ENCODE measurements around the gene ADAM19.

Gene ADAM19

DNA sequence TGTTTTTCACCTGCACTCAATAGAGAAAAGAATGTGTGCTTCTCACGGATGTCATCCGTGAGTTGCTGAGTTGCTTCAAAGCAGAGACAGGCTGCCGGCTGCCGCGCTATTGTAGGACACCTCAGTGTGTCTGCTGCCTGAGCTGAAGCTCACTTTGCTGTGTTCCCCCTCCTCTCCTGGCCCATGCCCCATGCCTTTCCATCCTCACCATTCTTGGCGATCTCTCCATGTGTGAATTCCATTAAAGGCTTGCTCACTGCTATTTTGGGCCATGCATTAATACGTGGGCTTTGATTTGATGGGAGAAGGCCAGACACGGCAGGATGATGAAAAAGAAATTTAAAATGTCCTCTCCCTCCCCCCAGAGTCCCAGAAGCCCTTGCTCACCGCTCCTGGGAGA lies 14.5 kb downstream of the ADAM19 start:
- no peak for DNase-seq

GRCh38 chr5:157559301-157559700 lies 16.3 kb downstream of the ADAM19 start:
- DNase-seq: no peak

- no peak for DNase-seq
Observed at GRCh38 chr5:157558681-157559080, 16.9 kb downstream of the ADAM19 start.

- DNase-seq: no peak
Observed at GRCh38 chr5:157558041-157558595, 17.5 kb downstream of the ADAM19 start.

DNA sequence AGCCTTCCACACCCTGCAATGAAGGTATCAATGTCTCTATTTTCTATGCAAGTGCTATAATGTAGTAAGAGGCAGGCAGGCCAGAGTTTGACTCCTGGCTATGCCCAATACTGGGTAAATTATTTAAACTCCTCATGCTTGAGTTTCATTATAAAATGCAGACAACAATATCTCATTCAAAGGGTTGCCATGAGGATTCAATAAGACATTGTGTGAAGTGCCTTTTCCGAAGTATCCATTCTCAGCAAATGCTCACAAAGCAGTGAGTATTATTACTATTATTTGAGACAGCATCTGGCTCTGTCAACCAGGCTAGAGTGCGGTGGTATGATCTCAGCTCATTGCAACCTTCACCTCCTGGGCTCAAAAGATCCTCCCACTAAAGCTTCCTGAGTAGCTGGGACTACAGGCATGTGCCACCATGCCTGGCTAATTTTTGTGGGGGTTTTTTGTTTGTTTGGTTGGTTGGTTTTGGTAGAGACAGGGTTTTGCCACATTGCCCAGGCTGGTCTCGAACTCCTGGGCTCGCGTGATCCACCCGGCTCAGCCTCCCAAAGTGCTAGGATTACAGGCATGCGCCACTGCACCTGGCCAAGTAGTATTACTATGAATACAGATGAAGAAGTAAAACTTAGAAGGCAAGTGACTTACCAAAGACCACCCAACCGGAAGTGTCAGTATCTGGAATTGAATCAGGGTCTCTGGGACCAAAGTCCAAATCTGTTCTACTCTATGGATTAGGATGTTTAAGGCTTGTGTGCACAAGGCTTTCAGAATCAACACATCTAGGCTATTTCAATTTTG lies 18.8 kb downstream of the ADAM19 start:
- DNase-seq: no peak

- DNase-seq: no peak
Observed at GRCh38 chr5:157555037-157555640, 20.4 kb downstream of the ADAM19 start.

GRCh38 chr5:157554179-157555036 lies 21.2 kb downstream of the ADAM19 start:
- DNase-seq: no peak

DNA sequence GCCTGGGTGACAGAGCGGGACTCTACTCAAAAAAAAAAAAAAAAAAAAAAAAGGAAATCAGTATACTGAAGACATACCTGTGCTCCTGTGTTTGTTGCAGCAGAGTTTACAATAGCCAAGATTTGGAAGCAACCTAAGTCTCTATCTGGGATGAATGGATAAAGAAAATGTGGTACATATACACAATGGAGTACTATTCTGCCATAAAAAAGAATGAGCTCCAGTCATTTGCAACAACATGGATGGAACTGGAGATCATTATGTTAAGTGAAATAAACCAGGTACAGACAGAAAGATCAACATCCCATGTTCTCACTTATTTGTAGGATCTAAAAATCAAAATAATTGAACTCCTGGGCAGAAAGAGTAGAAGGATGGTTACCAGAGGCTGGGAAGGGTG lies 22.9 kb downstream of the ADAM19 start:
- DNase-seq: no peak

DNA sequence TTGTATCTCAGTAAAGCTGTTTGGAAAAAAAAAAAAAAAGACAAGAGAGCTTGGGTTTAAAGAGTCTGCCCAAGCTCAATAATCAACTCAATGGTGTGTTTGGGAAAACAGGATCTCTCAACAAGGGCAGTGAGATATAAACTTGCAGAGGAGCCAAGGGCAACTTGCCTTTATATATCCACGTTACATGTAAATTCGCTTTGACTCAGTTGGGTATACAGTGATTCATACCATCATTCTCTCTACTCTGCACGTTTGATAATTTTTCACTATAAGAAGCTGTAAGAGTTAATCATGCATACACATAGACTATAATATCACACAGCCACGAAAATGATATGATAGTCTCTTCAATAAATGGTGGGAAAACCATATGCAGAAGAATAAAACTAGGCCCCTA lies 24.9 kb downstream of the ADAM19 start:
- DNase-seq: no peak

DNA sequence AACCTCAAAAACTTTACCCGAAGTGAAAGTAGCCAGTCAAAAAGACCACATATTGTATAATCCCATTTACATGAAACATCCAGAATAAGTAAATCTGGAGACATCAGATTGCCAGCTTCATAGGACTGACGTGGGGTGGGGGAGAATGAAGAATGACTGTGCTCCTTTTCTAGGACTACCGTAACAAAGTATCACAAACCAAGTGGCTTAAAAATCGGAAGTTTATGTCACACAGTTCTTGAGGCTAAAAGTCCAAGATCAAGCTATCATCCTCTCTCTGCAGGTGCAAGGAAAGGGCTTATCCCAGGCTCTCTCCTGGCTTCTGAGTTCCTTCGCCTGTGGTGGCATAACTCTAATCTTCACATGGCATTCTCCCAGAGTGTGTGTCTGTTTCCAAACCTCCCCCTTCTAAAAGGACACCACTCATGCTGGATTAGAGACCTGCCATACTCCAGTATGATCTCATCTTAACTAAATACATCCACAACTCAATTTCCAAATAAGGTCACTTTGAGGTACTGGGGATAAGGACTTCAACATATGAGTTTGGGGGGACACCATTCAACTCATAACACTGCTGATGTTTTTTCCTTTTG lies 25.5 kb downstream of the ADAM19 start:
- no peak for DNase-seq

GRCh38 chr5:157549283-157549629 lies 26.3 kb downstream of the ADAM19 start:
- no peak for DNase-seq

DNA sequence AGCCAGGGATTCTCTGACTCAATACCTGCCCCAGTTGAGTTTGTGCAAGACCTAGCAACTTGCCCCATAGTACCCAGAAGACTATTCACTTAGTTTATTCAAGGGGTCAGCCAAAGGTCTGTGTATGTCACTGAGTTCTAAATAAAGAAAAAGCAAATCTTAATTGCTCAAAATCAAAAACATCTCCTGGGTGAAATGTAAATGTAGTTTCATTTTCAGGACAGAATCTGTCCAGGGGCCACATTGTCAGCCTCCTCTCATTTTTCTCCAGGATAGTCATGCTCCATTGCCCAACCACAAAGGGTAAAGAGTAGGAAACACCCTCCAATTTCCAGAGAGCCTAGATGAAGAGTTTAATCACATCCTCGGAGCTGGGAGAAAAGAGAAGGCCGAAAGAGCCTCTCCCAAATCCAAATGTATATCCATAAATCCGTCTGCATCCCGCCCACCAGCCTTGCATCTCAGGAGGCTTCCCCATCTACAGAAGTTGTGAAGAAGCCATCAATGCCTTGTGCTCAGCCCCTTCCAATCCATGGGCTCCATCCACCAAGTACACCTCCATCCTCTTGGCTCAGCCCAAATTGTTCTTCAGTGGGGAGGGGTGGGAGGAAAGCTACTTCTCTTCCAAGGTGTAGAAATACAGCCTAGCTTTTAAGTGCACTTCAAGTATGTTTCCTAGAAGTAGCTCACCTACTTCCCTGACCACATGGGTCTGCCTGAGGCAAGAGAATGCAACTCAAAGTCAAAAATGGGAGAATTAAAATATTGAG lies 26.9 kb downstream of the ADAM19 start:
- DNase-seq: no peak

DNA sequence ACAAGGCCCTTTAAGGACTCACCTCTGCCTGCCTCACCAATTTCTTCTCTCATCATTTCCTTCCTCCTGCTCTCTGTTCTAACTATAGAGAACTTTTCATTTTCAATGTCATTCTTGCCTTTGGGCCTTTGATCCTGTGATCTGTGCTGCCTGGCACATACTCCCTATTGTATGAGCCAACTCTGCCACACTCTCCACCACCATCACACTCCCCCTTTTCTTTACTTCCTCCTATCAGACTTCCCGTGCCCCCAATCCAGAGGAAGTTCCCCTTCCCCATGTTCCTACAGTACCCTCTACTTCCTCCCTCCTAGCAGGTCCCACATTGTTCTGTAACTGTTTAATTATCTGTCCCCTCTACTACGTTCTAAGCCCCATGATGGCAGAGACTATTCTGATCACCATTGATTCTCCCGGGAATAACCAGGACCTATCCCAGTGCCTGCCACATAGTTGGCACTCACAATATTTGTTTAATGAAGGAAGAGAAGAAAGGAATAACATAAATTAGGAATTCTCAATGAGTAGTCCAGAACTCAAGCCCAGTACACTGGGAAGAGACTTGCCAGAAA lies 27.5 kb downstream of the ADAM19 start:
- no peak for DNase-seq

DNA sequence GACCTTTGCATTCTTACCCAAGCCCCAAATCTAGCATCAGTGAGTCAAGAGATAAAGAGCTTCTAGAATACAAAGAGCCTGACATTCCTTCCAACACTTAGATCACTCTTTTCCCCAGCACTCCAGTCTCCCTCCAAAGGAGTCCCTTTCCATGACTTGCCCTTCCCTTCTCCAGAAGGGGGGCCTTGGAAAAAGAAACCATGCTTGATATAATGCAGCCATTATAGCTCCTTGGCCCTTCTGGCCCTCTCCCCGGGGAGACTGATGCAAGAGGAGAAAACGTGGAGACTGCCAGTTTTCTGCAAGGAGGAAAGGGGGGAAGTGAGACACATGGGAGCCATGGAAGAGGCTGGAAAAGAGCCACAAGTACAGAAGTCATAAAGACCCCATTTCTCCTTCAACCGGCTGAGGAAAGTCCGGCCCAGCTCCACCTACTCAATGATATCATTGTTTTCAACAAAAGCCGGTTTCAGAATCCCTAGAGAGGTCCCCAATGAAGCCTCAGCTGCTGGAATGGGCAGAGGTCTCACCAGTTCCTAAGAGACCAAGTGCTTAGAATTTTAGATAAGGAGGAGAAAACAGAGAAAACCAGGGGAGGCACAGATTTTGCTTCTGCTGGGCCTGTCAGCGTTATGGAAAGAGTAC lies 29.0 kb downstream of the ADAM19 start:
- DNase-seq: no peak

DNA sequence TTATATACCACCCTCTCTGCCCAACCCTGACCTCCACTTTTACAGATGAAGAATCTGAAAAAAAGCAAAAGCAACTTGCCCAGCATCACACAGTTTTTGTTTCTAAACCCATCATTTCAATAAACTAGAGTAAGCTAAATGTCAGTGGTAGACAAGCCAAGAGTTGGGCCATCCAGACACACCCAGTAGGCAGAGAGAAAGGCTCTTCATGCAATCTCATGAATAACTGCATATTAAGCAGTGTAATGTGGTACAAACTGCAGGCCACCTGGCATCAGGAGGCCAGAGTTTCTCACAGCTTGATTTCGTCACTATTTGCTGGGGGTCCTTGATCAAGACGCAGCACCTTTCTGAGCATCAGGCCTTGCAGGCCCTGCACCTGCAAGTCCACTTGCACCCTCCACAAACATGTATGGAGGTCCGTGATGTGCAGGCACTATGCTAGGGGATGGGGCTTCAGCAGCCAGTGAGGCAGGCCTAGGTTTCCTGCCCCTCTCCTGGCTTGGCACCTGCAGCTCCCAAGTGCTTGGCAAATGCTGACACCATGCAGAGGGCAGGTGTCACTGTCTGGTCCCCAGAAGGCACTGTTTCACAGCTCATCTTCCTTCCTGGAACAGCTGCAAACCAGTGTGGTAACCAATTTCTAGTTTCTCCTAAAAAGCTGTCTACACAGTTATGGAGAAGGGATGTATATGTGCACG lies 29.8 kb downstream of the ADAM19 start:
- no peak for DNase-seq

DNA sequence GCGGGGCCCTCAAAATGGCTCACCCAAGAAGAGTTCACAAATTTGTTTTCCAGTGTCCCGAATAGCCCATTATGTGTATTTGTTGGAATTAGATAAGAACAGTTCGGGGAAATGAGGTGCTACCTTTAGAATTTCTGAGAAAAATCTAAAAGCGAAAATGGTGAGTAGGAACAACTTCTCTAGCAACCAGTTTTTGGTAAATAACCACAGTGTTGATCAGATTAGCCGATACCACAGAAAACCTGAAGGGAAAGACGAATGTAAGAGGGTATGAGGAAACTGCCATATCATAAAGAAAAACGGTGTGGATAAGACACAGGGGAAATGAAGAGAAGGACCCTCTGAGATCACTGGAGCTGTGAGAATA lies 31.0 kb downstream of the ADAM19 start:
- DNase-seq: no peak

DNA sequence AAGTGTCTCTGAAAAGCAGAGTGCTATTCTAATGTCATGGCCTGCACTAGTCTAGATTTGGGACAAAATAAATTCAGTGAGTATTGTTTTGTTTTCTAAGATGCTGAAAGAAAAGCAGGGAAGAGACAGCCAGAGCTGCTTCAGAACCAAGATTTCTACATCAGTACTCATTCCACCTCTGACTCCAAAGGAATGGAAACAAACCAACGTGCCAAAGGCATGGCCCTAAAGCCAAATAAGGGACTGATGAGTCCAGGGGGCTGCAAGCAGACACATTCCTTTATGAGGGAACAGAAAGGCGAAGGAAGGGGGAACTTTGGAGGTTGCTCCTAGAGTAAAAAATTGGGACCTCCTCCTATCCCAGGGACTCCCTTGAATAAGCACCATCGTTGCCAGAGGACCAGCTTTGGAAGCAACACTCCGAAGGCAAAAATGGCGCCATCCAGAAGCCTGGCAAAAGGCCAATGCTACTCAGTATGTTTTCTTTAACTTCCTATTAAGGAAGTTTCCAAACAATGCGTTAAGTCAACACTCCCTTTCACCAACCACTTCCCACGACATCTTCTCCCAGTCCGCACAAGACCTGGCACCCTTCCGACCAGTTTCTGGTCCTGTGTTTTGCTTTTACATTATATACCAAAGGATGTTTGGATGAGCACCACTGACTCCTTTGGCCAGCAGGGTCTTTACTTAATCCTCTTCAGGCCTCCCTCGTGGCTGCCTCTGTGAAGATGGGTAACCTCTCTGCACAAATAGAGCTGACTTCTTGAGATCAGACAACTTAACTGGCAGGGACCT lies 31.6 kb downstream of the ADAM19 start:
- peak; percentile 48 to 53 for DNase-seq

- no peak for DNase-seq
Observed at GRCh38 chr5:157542282-157543000, 33.1 kb downstream of the ADAM19 start.

DNA sequence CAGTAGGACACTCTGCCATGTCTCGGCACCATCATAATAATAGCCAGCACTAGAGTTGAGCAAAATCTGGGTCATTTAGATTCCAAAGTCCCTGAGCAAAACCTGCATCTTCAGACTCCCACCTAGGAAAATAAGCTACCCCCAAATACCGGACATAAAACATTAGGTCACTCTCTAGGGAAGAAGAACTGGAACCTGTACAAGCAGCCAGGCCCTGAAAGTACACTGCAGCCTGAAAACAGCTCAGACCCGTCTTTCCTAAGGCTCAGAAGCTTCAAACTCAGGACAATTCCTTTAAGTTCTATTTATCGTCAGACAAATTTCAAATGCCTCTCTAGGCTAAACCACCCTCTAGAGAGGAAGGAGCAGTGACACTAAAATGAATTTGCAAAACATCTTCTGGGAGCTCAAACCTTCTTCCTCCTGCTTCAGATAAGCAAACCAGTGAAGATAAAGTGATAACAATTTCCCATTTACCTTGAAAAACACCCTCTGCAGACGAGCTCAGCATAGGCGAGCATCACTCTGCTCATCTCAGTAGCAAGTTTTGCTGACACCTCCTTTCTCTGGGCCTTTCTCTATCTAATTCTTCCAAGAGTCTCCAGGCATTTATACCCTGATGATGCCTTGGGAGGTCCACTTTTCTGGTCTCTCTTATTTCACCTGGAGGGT lies 34.0 kb downstream of the ADAM19 start:
- DNase-seq: no peak

Measured in activated T-cell treated with anti-CD3 and anti-CD28 coated beads, Interleukin-2, amount 50 U/mL, for 48 hours (primary cell).